GM21528 (cell line): ENCODE measurements around the gene CCR1.
"Not testable (repeated sequence)": the region's sequence is repeated elsewhere in the genome, so short reads cannot be mapped to it uniquely, and the experiment has no call there.

Source experiments
- ATAC-seq: cut with Tn5 transposase; IDR thresholded peaks from one replicate; pipeline ENCODE4 v1.9.1; 2021; ENCODE audit warnings: mild to moderate bottlenecking, moderate library complexity; ENCODE audit not compliant: unreplicated experiment, low FRiP score

The CCR1 gene

DNA sequence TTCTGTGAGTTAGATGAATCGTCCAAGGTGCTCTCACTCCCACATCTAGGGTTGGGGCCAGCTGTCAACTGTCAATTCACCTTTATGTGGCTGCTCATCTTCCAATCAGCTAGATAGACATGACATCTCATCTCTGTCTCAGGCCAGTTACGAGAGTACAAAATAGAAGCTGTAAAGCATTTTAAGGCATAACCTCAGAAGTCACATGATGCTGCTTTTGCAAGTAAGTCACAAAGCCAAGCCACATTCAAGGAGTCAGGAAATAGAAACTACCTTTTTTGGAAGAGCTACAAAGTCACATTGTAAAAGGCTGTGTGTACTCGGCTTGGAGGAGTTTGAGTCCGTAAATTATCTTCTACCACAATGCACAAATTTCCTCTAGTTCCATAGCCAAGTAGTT, 5.1 kb upstream of the CCR1 start:
- no peak for ATAC-seq

DNA sequence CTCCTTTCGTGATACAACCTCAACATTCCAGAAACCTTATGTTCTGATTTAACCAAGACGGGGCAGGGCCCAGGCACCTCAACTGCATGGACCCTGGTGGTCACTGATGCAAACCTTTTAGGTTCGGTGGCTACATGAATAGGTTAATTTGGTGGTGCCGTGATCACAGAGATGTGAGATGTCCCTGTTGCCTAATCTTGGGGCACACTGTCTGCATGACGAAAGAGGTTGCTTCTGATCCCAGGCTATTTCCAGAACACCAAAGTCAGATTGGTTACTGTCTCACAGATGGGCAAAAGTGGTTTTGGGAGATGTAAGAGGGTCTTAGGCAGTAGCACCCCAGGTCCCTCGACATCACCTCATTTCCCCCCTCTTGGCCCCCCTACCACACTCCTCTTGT, 4.0 kb upstream of the CCR1 start:
- no peak for ATAC-seq

DNA sequence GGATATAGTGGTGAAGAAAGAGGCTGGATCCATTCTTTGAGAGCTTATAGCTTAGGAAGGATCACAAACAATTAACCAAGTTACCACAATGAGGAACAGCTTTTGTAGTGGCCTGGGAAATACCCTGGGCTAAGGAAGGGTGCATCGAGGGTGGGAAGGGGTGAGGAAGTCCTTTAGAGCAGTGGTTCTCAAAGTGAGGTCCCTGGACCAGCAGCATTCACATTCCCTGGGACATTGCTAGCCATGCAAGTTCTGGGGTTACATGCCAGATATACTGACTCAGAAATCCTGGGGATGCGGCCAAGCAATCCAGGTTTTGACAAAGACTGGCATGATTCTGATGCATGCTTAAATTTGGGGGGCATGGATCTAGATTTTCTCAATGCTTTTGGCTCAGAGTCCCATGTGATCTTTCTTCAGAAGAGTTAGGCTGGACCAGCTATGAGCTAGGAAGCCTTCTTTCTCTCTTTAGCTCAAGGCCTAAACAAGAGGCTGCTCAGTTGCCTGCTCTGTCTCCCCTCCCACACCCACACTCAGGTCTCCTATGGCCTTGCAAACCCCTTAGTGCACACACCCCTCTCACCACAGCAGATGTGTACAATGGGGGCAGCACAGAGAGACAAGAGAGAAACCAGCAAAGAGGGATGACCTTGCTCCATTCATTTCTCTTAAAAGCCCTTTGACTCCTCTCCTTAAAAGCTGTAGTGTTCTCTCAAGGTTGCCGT, 1.8 kb upstream of the CCR1 start:
- ATAC-seq: no peak

DNA sequence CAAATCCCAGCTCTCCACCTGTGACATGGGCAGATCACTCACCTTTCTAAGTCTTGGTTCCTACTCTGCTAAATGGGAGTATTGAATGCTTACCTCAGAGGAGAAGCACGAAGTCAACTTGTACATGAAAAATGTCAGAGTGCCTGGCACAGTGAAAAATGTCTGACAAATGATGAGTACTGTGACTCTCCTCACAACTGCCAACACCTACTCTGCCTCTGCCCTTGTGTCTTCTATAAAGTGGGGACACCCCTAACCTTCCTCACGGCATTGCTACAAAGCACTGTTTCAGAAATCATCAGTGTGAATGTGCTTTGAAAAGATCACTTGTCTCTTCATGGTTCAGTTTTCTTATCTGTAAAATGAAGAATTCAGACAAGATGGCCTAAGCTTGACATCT, 940 bp upstream of the CCR1 start:
- ATAC-seq: no peak

DNA sequence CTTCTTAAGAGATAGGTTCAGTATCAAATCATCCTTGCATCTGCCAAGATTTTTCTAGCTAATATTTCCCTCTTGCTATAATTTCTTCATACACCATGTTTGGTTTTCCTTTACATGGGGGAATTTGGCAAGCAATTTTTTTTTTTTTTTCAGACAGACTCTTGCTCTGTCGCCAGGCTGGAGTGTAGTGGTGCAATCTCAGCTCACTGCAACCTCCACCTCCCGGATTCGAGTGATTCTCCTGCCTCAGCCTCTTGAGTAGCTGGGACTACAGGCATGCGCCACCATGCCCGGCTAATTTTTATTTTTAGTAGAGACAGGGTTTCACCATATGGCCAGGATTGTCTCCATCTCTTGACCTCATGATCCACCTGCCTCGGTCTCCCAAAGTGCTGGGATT, 599 bp downstream of the CCR1 start:
- ATAC-seq: not testable (repeated sequence)

DNA sequence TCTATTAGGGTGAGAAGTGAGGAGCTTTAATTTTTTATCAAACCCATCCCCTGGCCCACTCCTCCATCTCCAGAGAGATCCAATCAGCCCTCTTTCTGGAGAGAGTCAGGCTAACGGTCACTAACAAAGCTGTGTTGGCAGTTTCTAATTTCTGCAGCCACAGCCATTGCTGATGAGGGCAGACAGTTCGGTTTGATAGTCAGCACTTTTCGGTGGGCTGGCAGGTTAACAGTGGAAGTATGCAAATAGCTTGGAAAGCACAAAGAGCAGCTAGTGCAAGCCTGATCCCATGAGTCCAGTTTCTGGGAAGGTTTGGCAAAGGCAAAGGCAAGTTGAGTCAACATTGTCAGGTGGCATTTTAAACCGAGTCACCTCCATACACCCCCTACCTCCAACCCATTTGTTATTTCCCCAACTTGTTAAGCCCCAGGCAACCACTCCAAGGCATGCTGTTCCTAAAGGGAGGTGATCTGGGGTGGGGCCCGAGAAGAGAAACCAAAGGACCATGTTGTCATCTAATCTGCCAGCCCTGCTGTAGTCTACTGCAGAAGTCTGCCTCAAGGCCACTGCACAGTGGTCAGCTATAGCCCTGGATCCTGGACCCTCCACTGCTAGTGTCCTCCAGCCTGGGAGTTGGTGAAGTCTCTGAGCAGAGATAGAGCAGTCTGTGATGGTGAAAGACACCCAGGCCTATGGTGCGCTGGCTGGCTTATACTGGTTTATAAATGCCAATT, 1.7 kb downstream of the CCR1 start:
- no peak for ATAC-seq

DNA sequence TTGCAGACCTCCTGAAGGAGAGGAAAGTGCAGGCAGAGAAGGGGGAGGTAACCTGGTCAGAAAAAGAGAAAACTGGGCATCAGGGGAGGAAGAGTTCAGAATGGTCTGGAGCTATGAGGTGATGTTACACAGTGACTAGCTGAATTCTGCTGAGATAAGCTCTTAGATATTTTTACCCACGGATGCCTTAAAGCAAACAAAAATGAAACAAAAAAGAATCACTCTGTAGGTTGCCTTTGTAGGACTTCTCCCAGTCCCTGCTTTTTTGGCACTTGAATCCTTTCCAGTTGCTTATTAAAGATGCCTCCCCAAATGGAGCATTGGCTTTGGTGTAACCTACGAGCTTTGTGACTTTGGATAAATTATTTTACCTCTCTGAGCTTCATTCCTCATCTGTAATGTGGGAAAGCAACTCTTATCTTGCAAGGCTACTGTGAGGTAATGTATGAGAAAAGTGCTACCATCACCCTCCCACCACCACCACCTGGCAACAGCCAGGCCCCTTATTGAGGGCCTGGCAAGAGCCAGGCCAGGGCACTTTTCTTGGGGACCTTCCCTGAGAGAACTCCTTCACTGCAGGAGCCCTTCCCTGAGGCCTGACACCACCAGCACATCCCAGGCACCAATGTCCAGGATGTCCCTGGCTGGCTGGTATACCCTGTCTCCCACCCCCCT, 2.7 kb downstream of the CCR1 start:
- ATAC-seq: no peak

DNA sequence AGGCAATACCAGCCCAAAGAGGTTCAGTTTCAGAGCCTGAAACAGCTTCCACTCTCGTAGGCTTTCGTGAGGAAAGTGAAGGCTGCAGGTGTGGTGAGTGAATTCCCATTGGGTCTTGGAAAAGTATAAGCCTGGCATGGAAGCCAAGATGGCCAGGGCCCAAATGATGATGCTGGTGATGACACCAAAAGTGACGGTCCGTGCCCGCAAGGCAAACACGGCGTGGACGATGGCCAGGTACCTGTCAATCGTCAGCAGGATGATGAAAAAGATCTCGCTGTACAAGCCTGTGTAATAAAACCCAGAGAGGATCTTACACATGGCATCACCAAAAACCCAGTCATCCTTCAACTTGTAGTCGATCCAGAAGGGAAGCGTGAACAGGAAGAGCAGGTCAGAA, 4.4 kb downstream of the CCR1 start:
- no peak for ATAC-seq

DNA sequence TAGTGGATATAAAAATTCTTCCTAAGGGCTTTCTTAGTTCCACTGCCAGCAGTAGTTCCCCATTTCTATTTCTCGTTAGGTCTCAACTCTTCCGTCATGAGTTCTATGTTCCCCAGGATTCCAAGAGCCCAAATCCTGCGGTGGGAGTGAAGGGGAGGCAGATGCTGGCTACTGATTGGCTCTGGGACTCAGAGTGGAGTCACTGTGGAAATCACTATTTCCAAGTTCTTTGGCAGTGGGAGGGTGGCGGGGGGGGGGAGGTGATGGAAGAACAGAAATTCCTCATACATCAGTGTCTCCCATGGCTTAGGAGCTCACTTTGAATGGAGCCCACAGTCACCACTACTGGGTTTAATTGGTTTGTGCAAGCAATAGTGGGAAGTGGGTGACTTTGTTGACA, 5.6 kb downstream of the CCR1 start:
- ATAC-seq: no peak

DNA sequence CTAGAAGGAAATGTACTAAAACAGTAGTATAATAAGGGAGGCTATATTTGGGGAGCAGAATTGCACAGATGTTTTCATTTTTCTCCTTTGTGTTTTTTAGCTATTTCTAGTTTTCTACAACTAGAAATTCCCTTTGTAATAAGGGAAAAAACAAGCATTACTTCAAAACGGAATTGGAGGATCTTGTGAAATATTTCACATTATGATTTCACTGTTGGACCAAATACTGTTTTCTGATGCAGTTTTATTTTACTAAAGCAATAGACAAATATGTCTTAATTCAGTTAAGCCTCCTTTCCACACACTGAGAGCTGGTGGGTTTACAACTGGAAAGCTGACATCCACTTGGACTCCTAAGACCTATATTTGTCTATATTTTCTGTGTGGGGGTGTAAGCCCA, 7.3 kb downstream of the CCR1 start:
- ATAC-seq: no peak

DNA sequence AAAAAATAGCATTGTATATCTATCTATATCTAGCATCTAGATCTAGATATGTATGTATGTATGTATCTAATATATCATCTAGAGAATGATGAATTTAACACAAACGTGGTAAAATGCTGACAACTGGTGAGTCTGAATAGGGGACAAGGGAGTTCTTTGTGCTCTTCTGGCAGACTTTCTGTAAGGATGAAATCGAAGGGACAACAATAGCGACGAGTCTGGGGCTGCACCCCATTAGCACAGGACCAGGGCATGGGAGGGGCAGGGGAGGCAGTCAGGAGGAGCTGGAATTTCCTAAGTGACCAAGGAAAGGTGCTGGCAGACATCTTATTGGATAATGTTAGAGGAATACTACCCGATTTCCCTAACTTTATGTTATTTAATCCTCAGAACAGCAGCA, 7.9 kb downstream of the CCR1 start:
- ATAC-seq: no peak

DNA sequence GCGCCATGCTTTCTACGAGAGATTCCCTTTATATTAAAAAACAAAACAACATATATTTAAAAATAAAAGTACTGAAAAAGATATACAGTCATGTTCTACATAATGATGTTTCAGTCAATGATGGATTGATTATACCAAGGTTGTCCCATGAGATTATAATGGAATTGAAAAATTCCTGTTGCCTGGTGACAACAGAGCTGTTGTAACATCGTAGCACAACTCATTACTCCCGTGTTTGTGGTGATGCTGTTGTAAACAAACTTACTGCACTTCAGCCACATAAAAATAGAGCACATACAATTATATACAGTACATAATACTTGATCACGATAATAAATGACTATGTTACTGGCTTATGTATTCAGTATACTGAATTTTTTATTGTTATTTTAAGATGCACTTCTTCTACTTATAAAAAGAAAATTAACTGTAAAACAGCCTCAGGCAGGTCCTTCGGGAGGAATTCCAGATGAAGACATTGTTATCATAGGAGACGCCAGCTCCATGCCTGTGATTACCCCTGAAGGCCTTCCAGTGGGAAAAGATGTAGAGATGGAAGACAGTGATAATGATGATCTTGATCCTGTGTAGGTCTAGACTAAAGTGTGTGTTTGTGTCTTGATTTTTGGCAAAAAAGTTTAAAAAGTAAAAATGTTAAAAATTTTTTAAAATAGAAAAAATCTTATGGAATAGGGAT, 11.7 kb downstream of the CCR1 start:
- ATAC-seq: no peak

DNA sequence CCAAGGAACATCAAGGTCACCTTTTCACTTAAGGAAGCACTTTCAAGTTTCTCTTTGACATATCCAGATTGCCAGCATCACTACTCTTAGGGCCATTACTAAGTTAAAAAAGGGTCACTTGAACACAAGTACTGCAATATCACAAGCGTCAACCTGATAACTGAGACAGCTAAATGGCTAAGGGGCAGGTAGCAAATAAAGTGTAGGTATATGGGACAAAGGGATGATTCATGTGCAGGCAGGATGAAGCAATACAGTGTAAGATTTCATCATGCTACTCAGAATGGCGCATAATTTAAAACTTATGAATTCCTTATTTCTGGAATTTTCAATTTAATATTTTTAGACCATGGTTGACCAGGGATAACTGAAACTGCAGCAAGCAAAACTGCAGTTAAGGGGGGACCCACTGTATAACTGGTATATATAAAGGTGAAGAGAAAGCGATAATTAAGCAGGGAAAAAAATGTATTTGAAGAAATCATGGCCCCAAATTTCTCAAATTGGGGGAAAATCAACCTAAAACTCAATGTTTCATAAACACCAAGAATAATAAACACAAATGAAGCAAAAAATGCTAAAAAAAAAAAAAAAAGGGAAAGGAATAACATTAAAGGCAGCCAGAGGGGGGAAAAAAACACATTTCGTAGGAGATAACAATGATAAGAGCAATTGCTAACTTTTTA, 13.1 kb downstream of the CCR1 start:
- ATAC-seq: no peak

DNA sequence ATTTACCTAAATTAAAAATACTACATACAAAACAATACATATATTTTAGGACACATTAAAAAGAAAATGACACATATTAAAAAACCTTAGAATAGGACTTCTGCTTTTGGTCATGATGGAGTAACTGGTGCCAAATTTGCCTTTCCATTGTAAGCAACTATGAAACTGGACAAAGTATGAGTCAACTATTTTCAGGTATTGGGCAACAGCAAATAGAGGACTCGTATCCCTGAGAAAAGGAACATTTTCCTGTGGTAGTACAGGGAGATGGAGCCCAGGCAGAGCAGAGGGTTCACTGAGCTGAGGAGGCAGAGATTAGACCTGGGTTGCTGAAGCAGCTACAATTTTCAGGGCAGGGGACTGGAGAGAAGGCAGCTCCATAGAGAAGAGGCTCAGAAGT, 14.7 kb downstream of the CCR1 start:
- ATAC-seq: no peak

DNA sequence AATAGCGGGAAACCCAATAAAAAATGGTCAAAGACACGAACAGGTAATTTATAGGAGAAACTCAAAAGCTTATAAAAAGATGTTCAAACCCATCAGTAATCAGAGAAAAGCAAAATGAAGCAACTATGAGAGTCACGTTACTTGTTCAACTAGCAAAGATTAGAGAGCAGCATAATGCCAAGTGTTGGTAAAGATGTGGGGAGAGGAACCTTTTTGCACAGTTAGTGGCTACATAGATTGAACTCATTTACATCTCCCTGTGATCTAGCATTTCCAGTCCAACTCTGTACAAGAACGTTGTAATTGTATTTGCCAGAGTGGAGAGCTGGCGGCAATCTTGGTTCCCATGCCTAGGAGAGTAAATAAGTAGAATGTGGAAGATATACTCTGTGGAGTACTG, 15.2 kb downstream of the CCR1 start:
- ATAC-seq: no peak

DNA sequence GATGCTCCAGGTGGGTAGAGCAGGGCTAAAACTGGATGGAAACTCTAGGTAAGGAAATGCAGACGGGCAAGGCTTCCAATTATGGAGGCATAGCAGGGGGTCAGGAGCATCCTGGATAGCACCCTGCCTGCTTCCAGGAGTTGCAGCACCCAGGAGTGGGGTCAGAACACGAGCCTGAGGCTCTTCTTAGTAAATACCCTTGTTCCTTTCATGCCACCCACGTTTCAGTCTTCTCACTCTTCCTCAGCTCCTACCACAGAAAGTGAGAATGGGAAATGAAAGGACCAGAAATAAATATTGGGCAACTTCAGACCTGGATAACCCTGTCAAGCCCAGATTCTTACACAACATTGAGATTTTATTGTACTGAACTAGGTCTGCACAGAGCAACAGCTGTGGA, 16.4 kb downstream of the CCR1 start:
- no peak for ATAC-seq

DNA sequence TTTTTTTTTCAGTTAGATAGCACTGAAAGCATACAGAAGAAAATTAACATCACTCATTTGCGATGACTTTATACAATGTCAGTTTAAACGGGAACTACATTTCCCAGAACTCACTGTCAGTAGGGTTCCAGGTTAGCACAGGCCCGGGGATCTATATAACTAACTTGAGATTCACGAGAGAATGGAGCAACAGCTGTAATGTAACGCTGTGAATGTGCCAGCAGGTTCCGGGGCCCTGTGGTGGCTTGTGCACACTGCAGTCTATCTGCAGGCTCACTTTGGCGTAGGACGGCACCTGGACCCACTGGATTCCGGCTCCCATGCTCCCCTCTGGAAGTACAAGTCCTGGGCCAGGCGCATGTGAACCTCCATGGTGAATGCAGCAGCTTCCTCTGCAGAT, 19.4 kb downstream of the CCR1 start:
- no peak for ATAC-seq

DNA sequence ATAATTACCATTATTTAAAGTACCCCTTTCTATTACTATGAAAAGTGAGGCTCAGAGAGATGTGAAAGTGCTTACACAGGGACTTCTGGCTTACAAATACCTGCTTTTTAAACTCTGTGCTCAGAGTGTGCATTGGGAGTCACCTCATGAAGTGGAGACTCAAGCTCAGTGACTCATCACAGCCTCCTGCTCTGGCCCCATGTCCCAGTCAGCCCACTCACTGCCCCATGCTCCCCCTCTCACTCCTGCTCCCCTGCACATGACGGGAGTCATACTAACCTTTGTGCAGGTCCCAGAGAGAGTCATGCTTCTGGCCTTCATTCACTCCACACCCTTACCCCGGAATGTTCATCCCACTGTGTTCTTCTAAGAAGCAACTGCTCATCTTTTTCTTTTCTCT, 20.2 kb downstream of the CCR1 start:
- no peak for ATAC-seq

DNA sequence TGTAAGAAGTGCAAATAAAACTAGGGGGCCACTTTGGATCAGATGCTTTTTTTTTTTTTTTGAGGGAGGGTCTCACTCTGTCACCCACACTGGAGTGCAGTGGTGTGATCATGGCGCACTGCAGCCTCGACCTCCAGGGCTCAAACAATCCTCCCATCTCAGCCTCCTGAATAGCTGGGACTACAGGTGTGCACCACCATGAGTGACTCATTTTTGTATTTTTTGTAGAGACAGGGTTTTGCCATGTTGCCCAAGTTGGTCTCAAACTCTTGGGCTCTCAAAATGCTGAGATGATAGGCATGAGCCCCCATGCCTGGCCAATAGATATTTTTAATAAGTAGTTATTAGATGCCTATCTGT, 20.8 kb downstream of the CCR1 start:
- peak; percentile 28 for ATAC-seq

DNA sequence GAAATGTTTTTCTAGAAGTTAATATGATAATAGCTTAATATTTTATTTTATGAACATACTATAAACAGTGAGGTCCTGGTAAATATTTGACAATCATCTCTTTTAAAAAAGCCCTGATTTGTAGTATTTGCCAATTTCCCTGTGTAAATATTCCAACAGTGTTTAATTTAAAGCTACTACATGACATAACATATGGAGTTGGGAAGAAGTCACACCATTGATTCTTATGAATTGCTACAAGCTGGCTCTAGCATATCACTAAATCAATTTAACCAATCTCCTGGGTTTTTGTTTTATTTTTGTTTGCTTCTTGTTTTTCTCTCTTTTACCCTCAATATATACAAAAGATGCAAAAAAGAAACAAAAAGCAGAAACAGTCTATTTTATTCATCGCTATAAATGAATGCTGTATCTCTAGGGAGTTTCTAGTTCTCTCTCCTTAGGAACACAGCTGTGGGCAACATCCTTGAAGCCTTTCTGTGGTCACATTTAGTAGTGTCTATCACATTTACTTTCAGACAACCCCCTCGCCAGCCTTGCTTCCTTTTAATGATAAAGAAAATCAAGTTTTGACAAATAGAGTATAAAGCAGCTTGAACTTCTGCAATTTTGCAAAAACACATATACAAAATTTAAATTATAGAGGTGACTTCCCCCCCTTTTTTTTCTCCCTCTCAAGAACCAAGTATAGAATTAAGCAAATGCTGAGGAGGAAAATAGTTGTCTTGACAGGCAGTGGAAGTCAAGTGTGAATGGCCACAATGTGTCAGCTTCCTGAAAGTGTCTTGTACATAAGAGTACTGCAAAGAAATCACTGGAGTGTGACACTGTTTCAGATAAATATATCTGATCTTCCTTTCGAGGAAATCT, 21.4 kb downstream of the CCR1 start:
- ATAC-seq: peak; percentile 72
